H9 (cell line): ENCODE measurements around the gene VWA8. TPM values are rescaled to one million over a fixed set of nuclear protein-coding genes. Genes with fewer than 3 reads are reported as not detected.

Experiments used
- DNase-seq: peaks from one replicate; pipeline ENCODE4 v3.0.0-alpha.2; 2017
- H2AFZ ChIP-seq: one replicate; pipeline ENCODE4 v1.6.1; 2013; ENCODE audit warnings: mild to moderate bottlenecking, low read length, control low read depth, moderate library complexity
- H2AK5ac ChIP-seq: 2 replicates; pipeline ENCODE4 v1.6.1; 2013; ENCODE audit warnings: low read length, control low read depth, mixed read lengths; ENCODE audit not compliant: insufficient read length
- H2BK120ac ChIP-seq: one replicate; pipeline ENCODE4 v1.6.1; 2013; ENCODE audit warnings: low read depth, mild to moderate bottlenecking, low read length, control low read depth, inconsistent platforms; ENCODE audit not compliant: poor library complexity, severe bottlenecking
- H2BK12ac ChIP-seq: 2 replicates; pipeline ENCODE4 v1.6.1; 2013; ENCODE audit warnings: low read length, control low read depth, mixed read lengths, low read depth; ENCODE audit not compliant: insufficient read length
- H2BK15ac ChIP-seq: 2 replicates; pipeline ENCODE4 v1.6.1; 2013; ENCODE audit warnings: low read depth, low read length, control low read depth
- H2BK20ac ChIP-seq: one replicate; pipeline ENCODE4 v1.6.1; 2013; ENCODE audit warnings: low read depth, mild to moderate bottlenecking, low read length, control low read depth, inconsistent platforms; ENCODE audit not compliant: poor library complexity, severe bottlenecking
- H2BK5ac ChIP-seq: 2 replicates; pipeline ENCODE4 v1.6.1; 2013; ENCODE audit warnings: low read length, control low read depth, mixed read lengths; ENCODE audit not compliant: insufficient read length
- H3K14ac ChIP-seq: 2 replicates; pipeline ENCODE4 v1.6.1; 2013; ENCODE audit warnings: low read length, control low read depth; ENCODE audit not compliant: insufficient read depth
- H3K18ac ChIP-seq: 2 replicates; pipeline ENCODE4 v1.6.1; 2013; ENCODE audit warnings: low read depth, mild to moderate bottlenecking, mixed read lengths, low read length, control low read depth; ENCODE audit not compliant: insufficient read length
- H3K23ac ChIP-seq: 2 replicates; pipeline ENCODE4 v1.6.1; 2013; ENCODE audit warnings: low read length, control low read depth, mixed read lengths, low read depth; ENCODE audit not compliant: insufficient read length
- H3K23me2 ChIP-seq: 2 replicates; pipeline ENCODE4 v1.6.1; 2013; ENCODE audit warnings: low read depth, mild to moderate bottlenecking, mixed read lengths, low read length, control low read depth; ENCODE audit not compliant: insufficient read length, poor library complexity, severe bottlenecking
- H3K27ac ChIP-seq: 2 replicates; pipeline ENCODE4 v1.5.1; 2013; ENCODE audit warnings: low read length, control low read depth, mixed read lengths, low read depth; ENCODE audit not compliant: insufficient read length
- H3K27me3 ChIP-seq: 2 replicates; pipeline ENCODE4 v1.6.1; 2013; ENCODE audit warnings: low read length, control low read depth, inconsistent platforms; ENCODE audit not compliant: insufficient read depth
- H3K4ac ChIP-seq: 2 replicates; pipeline ENCODE4 v1.6.1; 2013; ENCODE audit warnings: low read depth, mild to moderate bottlenecking, control low read depth, inconsistent platforms, low read length, moderate library complexity
- H3K4me1 ChIP-seq: 2 replicates; pipeline ENCODE4 v1.6.1; 2013; ENCODE audit warnings: low read length, control low read depth, inconsistent platforms; ENCODE audit not compliant: insufficient read depth
- H3K4me2 ChIP-seq: 2 replicates; pipeline ENCODE4 v1.6.1; 2013; ENCODE audit warnings: low read length, control low read depth, mixed read lengths; ENCODE audit not compliant: insufficient read length, insufficient read depth
- H3K56ac ChIP-seq: 2 replicates; pipeline ENCODE4 v1.6.1; 2013; ENCODE audit warnings: low read depth, mild to moderate bottlenecking, mixed read lengths, low read length, control low read depth; ENCODE audit not compliant: insufficient read length
- H3K79me1 ChIP-seq: 2 replicates; pipeline ENCODE4 v1.6.1; 2013; ENCODE audit warnings: low read depth, mild to moderate bottlenecking, moderate library complexity, low read length, control low read depth, inconsistent platforms; ENCODE audit not compliant: insufficient read depth, poor library complexity, severe bottlenecking
- H3K79me2 ChIP-seq: 2 replicates; pipeline ENCODE4 v1.6.1; 2013; ENCODE audit warnings: low read length, control low read depth, inconsistent platforms; ENCODE audit not compliant: insufficient read depth
- H3K9ac ChIP-seq: 2 replicates; pipeline ENCODE4 v1.6.1; 2013; ENCODE audit warnings: low read length, control low read depth, mixed read lengths; ENCODE audit not compliant: insufficient read length; ENCODE audit errors: extremely low read depth
- H3K9me3 ChIP-seq: one replicate; pipeline ENCODE4 v1.6.1; 2013; ENCODE audit warnings: low read depth, low read length, inconsistent platforms; ENCODE audit not compliant: control insufficient read depth
- H3T11ph ChIP-seq: one replicate; pipeline ENCODE4 v1.6.1; 2013; ENCODE audit warnings: mild to moderate bottlenecking, low read length, control low read depth, inconsistent platforms
- H4K20me1 ChIP-seq: one replicate; pipeline ENCODE4 v1.6.1; 2013; ENCODE audit not compliant: control insufficient read depth, insufficient read length, insufficient read depth
- H4K5ac ChIP-seq: 2 replicates; pipeline ENCODE4 v1.6.1; 2013; ENCODE audit warnings: low read depth, mild to moderate bottlenecking, mixed read lengths, low read length, control low read depth; ENCODE audit not compliant: insufficient read length
- H4K8ac ChIP-seq: replicated peaks from 2 replicates; pipeline ENCODE4 v1.6.1; 2013; ENCODE audit warnings: low read length, control low read depth, mixed read lengths, low read depth; ENCODE audit not compliant: insufficient read length
- H4K91ac ChIP-seq: 2 replicates; pipeline ENCODE4 v1.6.1; 2013; ENCODE audit warnings: low read depth, mild to moderate bottlenecking, moderate library complexity, mixed read lengths, low read length, control low read depth; ENCODE audit not compliant: insufficient read length
- H3K27ac Mint-ChIP-seq, 3 experiments: 2 replicates in 2 of 3; 3 replicates in 1 of 3; pipeline ENCODE4 v1.8.0; 2020 to 2021; ENCODE audit warnings: mixed read lengths in 3 of 3, mild to moderate bottlenecking in 1 of 3, moderate library complexity in 1 of 3
- H3K27me3 Mint-ChIP-seq: 2 replicates; pipeline ENCODE4 v1.8.0; 2021; ENCODE audit warnings: low read depth, mild to moderate bottlenecking, moderate library complexity, mixed read lengths
- H3K36me3 Mint-ChIP-seq, 3 experiments: 2 replicates in 2 of 3; 3 replicates in 1 of 3; pipeline ENCODE4 v1.8.0; 2020 to 2021; ENCODE audit warnings: low read depth in 3 of 3, mixed read lengths in 3 of 3; ENCODE audit not compliant: insufficient read depth in 1 of 3
- H3K4me1 Mint-ChIP-seq, 2 experiments: 2 replicates each; pipeline ENCODE4 v1.8.0; 2020; ENCODE audit warnings: mixed read lengths in 2 of 2
- H3K4me3 Mint-ChIP-seq, 2 experiments: 2 replicates in 1 of 2; 3 replicates in 1 of 2; pipeline ENCODE4 v1.8.0; 2020 to 2021; ENCODE audit warnings: mild to moderate bottlenecking in 2 of 2, mixed read lengths in 2 of 2, moderate library complexity in 1 of 2
- H3K9me3 Mint-ChIP-seq, 2 experiments: 2 replicates in 1 of 2; 3 replicates in 1 of 2; pipeline ENCODE4 v1.8.0; 2020; ENCODE audit warnings: mild to moderate bottlenecking in 2 of 2, mixed read lengths in 2 of 2, moderate library complexity in 1 of 2
- CTCF ChIP-seq: fragments of 200-600 bp; sonication (generic); conservative IDR thresholded peaks from 3 replicates; pipeline ENCODE4 v1.8.0; 2021; ENCODE audit warnings: antibody characterized with exemption, mild to moderate bottlenecking
- WGBS: extraction: QIAGEN DNeasy Blood & Tissue Kit; methylation state at CpG from one replicate; pipeline ENCODE4 v1.1.7; 2013; ENCODE audit warnings: missing lambda C conversion rate, low lambda C conversion rate, mixed read lengths; ENCODE audit not compliant: insufficient read length; ENCODE audit errors: extremely low coverage; 5-methylcytosine and 5-hydroxymethylcytosine counted together
- total RNA-seq: library from RNA; stranded (reverse); gene quantifications from 2 replicates; pipeline ENCODE4 v1.2.1, GENCODE V29; 2021

The VWA8 gene
- total RNA-seq, 1 experiment from 2014 or later: 17.4 TPM

DNA sequence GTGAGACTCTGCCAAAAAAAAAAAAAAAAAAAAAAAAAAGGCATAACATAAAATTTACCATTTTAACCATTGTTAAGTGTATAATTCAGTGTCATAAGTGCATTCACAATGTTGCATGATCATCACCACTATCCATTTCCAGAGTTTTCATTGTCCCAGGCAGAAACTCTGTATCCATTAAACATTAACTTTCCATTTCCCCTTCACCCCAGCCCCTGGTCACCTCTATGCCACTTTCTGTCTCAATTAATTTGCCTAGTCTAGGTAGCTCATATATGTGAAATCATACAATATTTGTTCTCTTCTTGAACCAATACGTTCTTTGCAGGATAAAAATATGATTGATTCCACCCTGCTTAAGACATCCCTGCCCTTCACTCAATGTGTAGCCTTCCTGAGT lies 31.0 kb upstream of the VWA8 start:
- H3K36me3 Mint-ChIP-seq: no peaks in the 10 kb centered on the region
- Histone ChIP-seq H4K20me1 (no peaks in the 10 kb centered on the region), H3K4ac (no peak overlapping the region), H3K9ac (no peak overlapping the region), H2AK5ac (no peak overlapping the region), H3K4me1 (no peaks in the 10 kb centered on the region), H3K4me2 (no peak overlapping the region), H3T11ph (no peak overlapping the region), H2BK15ac (no peak overlapping the region), H2BK20ac (no peak overlapping the region), H2BK12ac (no peak overlapping the region), H3K79me1 (no peaks in the 10 kb centered on the region), H4K5ac (no peak overlapping the region), H3K56ac (no peak overlapping the region), H2AFZ (no peak overlapping the region), H4K8ac (no peak overlapping the region), H4K91ac (no peak overlapping the region), H2BK5ac (no peak overlapping the region), H3K23ac (no peak overlapping the region), H3K14ac (no peak overlapping the region), H3K23me2 (no peaks in the 10 kb centered on the region), H3K9me3 (no peaks in the 10 kb centered on the region), H3K18ac (no peak overlapping the region), H3K27ac (no peak overlapping the region), H3K79me2 (no peaks in the 10 kb centered on the region), H2BK120ac (no peak overlapping the region), H3K27me3 (no peaks in the 10 kb centered on the region)
- no peak overlapping the region for H3K4me3 Mint-ChIP-seq
- DNase-seq: no peak
- H3K4me1 Mint-ChIP-seq: no peaks in the 10 kb centered on the region
- TF ChIP-seq CTCF: no peak
- no peaks in the 10 kb centered on the region; the same call in 1 of the 2 replicates for H3K27me3 Mint-ChIP-seq
- no peak overlapping the region for H3K27ac Mint-ChIP-seq
- no peaks in the 10 kb centered on the region; a peak in 1 of 5 replicates for H3K9me3 Mint-ChIP-seq
- no CpG with 5 or more reads among the region's 1 CpG for WGBS
